Parathyroid adenoma (tissue), 2 donors: Measurements from ENCODE around the gene DEFB112.

Experiments used
- H2AFZ ChIP-seq: fragments of 300-600 bp; sonication (generic); one replicate; pipeline ENCODE4 v1.7.0; 2017; ENCODE audit warnings: antibody characterized with exemption, mild to moderate bottlenecking
- H3K27ac ChIP-seq: fragments of 300-600 bp; sonication (generic); one replicate; pipeline ENCODE4 v1.7.0; 2017
- H3K27me3 ChIP-seq: fragments of 300-600 bp; sonication (generic); one replicate; pipeline ENCODE4 v1.7.0; 2017; ENCODE audit warnings: low read length; ENCODE audit not compliant: control insufficient read depth, insufficient read depth
- H3K36me3 ChIP-seq: fragments of 300-600 bp; sonication (generic); one replicate; pipeline ENCODE4 v1.7.0; 2017; ENCODE audit warnings: low read length; ENCODE audit not compliant: control insufficient read depth, insufficient read depth
- H3K4me1 ChIP-seq: fragments of 300-600 bp; sonication (generic); one replicate; pipeline ENCODE4 v1.7.0; 2017; ENCODE audit warnings: control low read depth
- H3K4me2 ChIP-seq: fragments of 300-600 bp; sonication (generic); one replicate; pipeline ENCODE4 v1.7.0; 2017; ENCODE audit warnings: low read length
- H3K4me3 ChIP-seq: fragments of 300-600 bp; sonication (generic); one replicate; pipeline ENCODE4 v1.7.0; 2017; ENCODE audit warnings: low read depth, low read length
- H3K79me2 ChIP-seq: fragments of 300-600 bp; sonication (generic); one replicate; pipeline ENCODE4 v1.7.0; 2017; ENCODE audit warnings: control low read depth
- H3K9ac ChIP-seq: fragments of 300-600 bp; sonication (generic); one replicate; pipeline ENCODE4 v1.7.0; 2017; ENCODE audit warnings: mild to moderate bottlenecking
- H3K9me3 ChIP-seq: fragments of 300-600 bp; sonication (generic); one replicate; pipeline ENCODE4 v1.7.0; 2017; ENCODE audit warnings: low read length; ENCODE audit not compliant: control insufficient read depth
- TF ChIP-seq, protein P1 (sequence below): fragments of 300-600 bp; sonication (generic); IDR thresholded peaks from one replicate; pipeline ENCODE4 v1.7.0; 2017; ENCODE audit warnings: antibody characterized with exemption, mild to moderate bottlenecking
- donor health status: primary hyperparathyroidism.

DEFB112 gene

DNA sequence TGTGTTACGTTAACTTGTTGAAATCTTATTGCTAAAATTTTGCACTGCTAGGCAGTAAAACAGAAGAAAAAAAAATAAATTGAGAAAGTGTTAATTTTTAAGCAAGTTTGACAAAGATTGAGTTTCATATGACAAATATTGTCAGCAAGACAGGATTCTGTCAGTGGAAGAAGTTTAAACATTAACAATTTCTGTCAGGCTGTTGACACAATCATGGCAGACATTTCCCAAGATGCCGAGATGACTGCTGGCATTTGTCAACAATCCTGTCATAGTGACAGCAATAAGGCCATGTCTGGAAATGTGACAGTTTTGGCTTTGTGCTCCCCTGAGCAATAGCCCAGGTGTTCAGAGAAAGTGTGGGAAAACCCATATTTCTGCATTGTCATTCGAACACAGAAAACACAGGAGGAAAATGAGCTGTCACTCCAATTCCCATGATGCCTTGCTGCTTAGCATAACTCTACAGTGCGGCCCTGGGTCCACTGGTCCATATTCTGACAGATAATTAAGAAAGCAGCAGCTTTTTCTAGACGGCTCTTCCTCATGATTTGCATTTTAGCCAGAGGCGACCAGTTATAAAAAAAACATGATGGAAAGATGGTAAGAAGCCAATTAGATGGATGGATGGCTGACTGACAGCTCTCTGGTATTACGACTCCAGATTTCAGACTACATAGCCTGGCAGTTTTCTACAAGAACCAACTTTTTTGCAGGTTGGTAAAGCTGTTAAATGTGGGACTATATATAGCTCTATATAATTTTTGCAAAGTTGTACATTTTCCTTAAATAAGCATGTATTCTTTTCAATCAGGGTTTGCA lies 43.6 kb upstream of the DEFB112 start:
- Histone ChIP-seq H3K27me3 (no peaks in the 10 kb centered on the region), H3K27ac (no peak overlapping the region), H3K4me3 (no peak overlapping the region), H3K36me3 (no peaks in the 10 kb centered on the region), H2AFZ (no peak overlapping the region), H3K9me3 (no peaks in the 10 kb centered on the region), H3K4me1 (no peaks in the 10 kb centered on the region), H3K4me2 (no peak overlapping the region), H3K9ac (no peak overlapping the region), H3K79me2 (no peaks in the 10 kb centered on the region)
- TF ChIP-seq, protein P1, sequence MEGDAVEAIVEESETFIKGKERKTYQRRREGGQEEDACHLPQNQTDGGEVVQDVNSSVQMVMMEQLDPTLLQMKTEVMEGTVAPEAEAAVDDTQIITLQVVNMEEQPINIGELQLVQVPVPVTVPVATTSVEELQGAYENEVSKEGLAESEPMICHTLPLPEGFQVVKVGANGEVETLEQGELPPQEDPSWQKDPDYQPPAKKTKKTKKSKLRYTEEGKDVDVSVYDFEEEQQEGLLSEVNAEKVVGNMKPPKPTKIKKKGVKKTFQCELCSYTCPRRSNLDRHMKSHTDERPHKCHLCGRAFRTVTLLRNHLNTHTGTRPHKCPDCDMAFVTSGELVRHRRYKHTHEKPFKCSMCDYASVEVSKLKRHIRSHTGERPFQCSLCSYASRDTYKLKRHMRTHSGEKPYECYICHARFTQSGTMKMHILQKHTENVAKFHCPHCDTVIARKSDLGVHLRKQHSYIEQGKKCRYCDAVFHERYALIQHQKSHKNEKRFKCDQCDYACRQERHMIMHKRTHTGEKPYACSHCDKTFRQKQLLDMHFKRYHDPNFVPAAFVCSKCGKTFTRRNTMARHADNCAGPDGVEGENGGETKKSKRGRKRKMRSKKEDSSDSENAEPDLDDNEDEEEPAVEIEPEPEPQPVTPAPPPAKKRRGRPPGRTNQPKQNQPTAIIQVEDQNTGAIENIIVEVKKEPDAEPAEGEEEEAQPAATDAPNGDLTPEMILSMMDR = no peak

DNA sequence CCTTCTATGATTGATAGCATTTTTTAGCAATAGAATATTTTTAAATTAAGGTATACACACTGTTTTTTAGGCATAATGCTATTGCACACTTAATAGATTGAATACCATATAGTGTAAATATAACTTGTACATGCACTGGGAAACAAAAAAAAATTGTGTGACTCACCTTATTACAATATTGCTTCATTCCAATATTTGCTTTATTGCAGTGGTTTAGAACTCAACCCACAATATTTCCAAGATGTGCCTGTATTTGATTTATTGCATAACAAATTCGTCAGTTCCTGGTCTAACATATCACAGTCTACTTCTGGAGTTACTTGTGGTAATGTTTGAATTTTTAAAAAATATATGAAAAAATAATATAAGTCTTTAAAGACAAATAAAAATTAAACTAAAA lies 41.9 kb upstream of the DEFB112 start:
- Histone ChIP-seq H3K36me3 (no peaks in the 10 kb centered on the region), H3K9me3 (no peaks in the 10 kb centered on the region), H3K79me2 (no peaks in the 10 kb centered on the region), H2AFZ (no peak overlapping the region), H3K27ac (no peak overlapping the region), H3K4me3 (no peak overlapping the region), H3K4me2 (no peak overlapping the region), H3K27me3 (no peaks in the 10 kb centered on the region), H3K4me1 (no peaks in the 10 kb centered on the region), H3K9ac (no peak overlapping the region)
- TF ChIP-seq, protein P1 = no peak

DNA sequence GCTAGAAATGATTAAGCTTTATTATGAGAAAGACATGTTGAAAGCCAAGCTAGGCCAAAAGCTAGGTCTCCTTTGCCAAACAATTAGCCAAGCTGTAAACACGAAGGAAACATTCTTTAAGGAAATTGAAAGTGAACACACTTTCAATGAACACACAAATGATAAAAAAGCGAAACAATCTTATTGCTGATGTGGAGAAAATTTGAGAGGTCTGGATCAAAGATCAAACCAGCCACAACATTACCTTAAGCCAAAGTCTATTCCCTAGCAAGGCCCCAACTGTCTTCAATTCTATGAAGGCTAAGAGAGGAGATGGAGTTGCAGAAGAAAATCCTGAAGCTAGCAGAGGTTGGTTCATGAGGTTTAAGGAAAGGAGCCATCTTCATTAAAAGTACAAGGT lies 40.2 kb upstream of the DEFB112 start:
- Histone ChIP-seq H3K27me3 (no peaks in the 10 kb centered on the region), H3K9ac (no peak overlapping the region), H3K79me2 (no peaks in the 10 kb centered on the region), H3K4me3 (no peak overlapping the region), H3K27ac (no peak overlapping the region), H3K9me3 (no peaks in the 10 kb centered on the region), H3K4me1 (no peaks in the 10 kb centered on the region), H3K4me2 (no peak overlapping the region), H2AFZ (no peak overlapping the region), H3K36me3 (no peaks in the 10 kb centered on the region)
- TF ChIP-seq, protein P1 = no peak

DNA sequence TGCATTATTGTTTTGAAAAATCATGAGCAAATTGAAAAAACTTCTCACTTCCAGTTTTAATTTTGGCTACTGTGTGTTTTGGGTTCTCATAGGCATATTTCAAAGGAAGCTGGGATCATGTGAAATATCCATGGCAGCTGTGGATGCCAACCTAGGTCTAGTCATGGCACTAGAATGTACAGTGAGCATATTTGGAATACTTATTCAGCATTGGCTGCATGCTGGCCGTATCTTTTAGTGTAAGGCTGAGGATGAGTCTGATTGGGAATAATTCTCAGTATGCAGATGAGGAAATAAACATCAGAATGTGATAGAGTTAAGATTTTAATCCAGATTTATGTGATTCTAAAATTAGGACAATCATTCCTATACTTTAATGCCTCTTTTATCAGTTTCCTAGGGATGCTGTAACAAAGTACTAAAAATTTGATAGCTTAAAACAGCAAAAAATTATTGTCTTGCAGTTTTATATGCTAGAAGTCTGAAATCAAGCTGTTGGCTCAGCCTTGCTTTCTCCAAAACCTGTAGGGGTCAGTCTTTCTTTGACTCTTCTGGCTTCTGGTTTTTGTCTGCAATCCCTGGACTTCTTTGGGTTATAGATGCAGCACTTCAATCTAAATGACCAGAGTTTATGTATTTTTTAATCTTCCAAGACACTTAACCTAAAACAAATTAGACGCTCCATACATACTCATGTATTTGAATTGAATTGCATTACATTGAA lies 37.7 kb upstream of the DEFB112 start:
- Histone ChIP-seq H2AFZ (no peak overlapping the region), H3K27me3 (no peaks in the 10 kb centered on the region), H3K9ac (no peak overlapping the region), H3K36me3 (no peaks in the 10 kb centered on the region), H3K27ac (no peak overlapping the region), H3K9me3 (no peaks in the 10 kb centered on the region), H3K4me2 (no peak overlapping the region), H3K4me3 (no peak overlapping the region), H3K79me2 (no peaks in the 10 kb centered on the region), H3K4me1 (no peaks in the 10 kb centered on the region)
- TF ChIP-seq, protein P1 = no peak
